Immature natural killer cell (primary cell): Measurements from ENCODE around the gene EIF4B. TPM values are rescaled to one million over a fixed set of nuclear protein-coding genes. Genes with fewer than 3 reads are reported as not detected.

ENCODE experiments used
- DNase-seq, 3 donors: peaks; one replicate each; pipeline ENCODE4 v3.0.0; 2022; ENCODE audit warnings: mixed read lengths in 1 of 3
- H3K27ac Mint-ChIP-seq, 6 donors: one replicate each; pipeline ENCODE4 v1.8.0; 2020; ENCODE audit warnings: mixed read lengths in 6 of 6, mild to moderate bottlenecking in 5 of 6, inconsistent platforms in 4 of 6, moderate library complexity in 3 of 6
- H3K27me3 Mint-ChIP-seq, 3 donors: one replicate each; pipeline ENCODE4 v1.8.0; 2020 to 2021; ENCODE audit warnings: low read depth in 3 of 3, mild to moderate bottlenecking in 3 of 3, mixed read lengths in 3 of 3, moderate library complexity in 3 of 3, inconsistent platforms in 1 of 3
- H3K36me3 Mint-ChIP-seq, 3 donors: one replicate each; pipeline ENCODE4 v1.8.0; 2020; ENCODE audit warnings: mixed read lengths in 3 of 3, inconsistent platforms in 2 of 3, mild to moderate bottlenecking in 2 of 3
- H3K4me1 Mint-ChIP-seq, 2 donors: one replicate each; pipeline ENCODE4 v1.8.0; 2020; ENCODE audit warnings: inconsistent platforms in 2 of 2, mild to moderate bottlenecking in 2 of 2, mixed read lengths in 2 of 2, moderate library complexity in 1 of 2
- H3K4me3 Mint-ChIP-seq, 5 donors: one replicate each; pipeline ENCODE4 v1.8.0; 2020; ENCODE audit warnings: mild to moderate bottlenecking in 5 of 5, mixed read lengths in 5 of 5, inconsistent platforms in 3 of 5, moderate library complexity in 3 of 5
- H3K9me3 Mint-ChIP-seq, 6 donors: one replicate each; pipeline ENCODE4 v1.8.0; 2020; ENCODE audit warnings: mild to moderate bottlenecking in 6 of 6, mixed read lengths in 6 of 6, inconsistent platforms in 4 of 6, moderate library complexity in 3 of 6
- polyA plus RNA-seq, 3 donors: library from polyadenylated mRNA; unstranded; fragments of 300-500 nt; fragmentation: Illumina TruSeq; gene quantifications; one replicate each; pipeline ENCODE4 v1.2.3, GENCODE V29; 2021

The EIF4B gene
- polyA plus RNA-seq, 3 donors from 2014 or later = 57.2 to 83.4 (median 69.2) TPM

GRCh38 chr12:53082637-53083175, 76.5 kb downstream of the EIF4B start:
- H3K27me3 Mint-ChIP-seq = peaks cover 5 to 6% (median 5%) of the 10 kb centered on the region in 3 donors
- H3K27ac Mint-ChIP-seq = no peak overlapping the region
- no peak overlapping the region for H3K4me3 Mint-ChIP-seq

GRCh38 chr12:53086361-53086760, 80.1 kb downstream of the EIF4B start:
- Mint-ChIP-seq H3K36me3 (no peaks in the 10 kb centered on the region), H3K27me3 (peaks cover 0 to 7% (median 5%) of the 10 kb centered on the region in 3 donors), H3K4me3 (no peak overlapping the region), H3K9me3 (no peaks in the 10 kb centered on the region), H3K4me1 (no peaks in the 10 kb centered on the region), H3K27ac (no peak overlapping the region)
- DNase-seq = no peak

More at GRCh38 chr12:53082637-53083175, 76.5 kb downstream of the EIF4B start:
- Mint-ChIP-seq H3K36me3 (peaks cover 0 to 4% (median 0%) of the 10 kb centered on the region in 3 donors), H3K4me1 (peaks cover 23 to 30% of the 10 kb centered on the region in 2 donors), H3K9me3 (no peaks in the 10 kb centered on the region)
- no peak for DNase-seq

DNA sequence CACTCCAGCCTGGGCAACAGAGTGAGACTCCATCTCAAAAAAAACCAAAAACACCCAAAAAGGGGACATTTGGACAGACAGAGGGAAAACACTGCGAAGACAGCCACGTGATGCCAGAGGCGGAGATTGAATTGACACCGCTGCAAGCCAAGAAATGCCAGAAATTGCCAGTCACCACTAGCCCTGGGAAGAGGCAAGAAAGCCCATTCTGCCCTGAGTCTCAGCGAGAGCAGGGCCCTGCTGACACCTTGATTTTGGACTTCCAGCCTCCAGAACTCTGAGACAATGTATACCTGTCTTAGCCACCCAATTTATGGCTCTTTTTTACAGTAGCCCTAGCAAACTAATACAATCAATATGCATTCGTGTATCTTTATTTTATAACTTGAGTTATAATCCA, 83.8 kb downstream of the EIF4B start:
- no peak overlapping the region for H3K4me3 Mint-ChIP-seq

DNA sequence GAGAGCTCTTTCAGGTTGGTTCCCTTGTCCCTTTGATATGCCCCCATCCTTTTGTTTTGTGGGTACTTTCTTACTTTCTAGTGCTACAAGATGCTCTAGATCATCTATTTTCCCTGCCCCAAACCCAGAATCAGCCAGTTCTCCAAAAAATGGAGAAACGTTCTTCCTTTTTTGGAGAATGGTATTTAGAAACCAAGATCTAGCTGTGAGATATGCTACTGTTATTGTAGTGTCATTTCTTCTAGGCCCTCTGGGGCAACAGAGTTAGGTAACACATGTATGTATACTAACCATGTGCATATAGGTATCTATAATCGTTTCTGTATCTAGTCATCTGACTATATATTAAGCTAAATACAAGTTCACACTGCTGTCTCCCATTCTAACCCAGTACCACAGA, 84.3 kb downstream of the EIF4B start:
- H3K9me3 Mint-ChIP-seq = no peaks in the 10 kb centered on the region
- no peak for DNase-seq
- H3K27ac Mint-ChIP-seq = no peak overlapping the region
- H3K36me3 Mint-ChIP-seq = no peaks in the 10 kb centered on the region
- no peaks in the 10 kb centered on the region for H3K4me1 Mint-ChIP-seq
- H3K4me3 Mint-ChIP-seq = no peak overlapping the region
- peaks cover 3 to 14% (median 6%) of the 10 kb centered on the region in 3 donors for H3K27me3 Mint-ChIP-seq

More for the DNA sequence above, 83.8 kb downstream of the EIF4B start:
- Mint-ChIP-seq H3K9me3 (no peaks in the 10 kb centered on the region), H3K27ac (no peak overlapping the region), H3K27me3 (peaks cover 3 to 14% (median 5%) of the 10 kb centered on the region in 3 donors), H3K4me1 (no peaks in the 10 kb centered on the region), H3K36me3 (no peaks in the 10 kb centered on the region)
- DNase-seq = no peak

GRCh38 chr12:53091756-53092155, 85.5 kb downstream of the EIF4B start:
- no peak overlapping the region for H3K4me3 Mint-ChIP-seq
- no peaks in the 10 kb centered on the region for H3K36me3 Mint-ChIP-seq
- H3K27me3 Mint-ChIP-seq = peaks cover 3 to 16% (median 7%) of the 10 kb centered on the region in 3 donors
- DNase-seq = no peak
- H3K9me3 Mint-ChIP-seq = no peaks in the 10 kb centered on the region
- H3K27ac Mint-ChIP-seq = no peak overlapping the region
- peaks cover 0 to under 1% of the 10 kb centered on the region in 2 donors for H3K4me1 Mint-ChIP-seq

Other genes starting within 250 kb of the EIF4B start
- gene KRT76, start 229.1 kb upstream of the EIF4B start, polyA plus RNA-seq = not detected
- gene KRT3, start 210.3 kb upstream of the EIF4B start, polyA plus RNA-seq = not detected
- gene KRT4, start 192.3 kb upstream of the EIF4B start, polyA plus RNA-seq = not detected
- gene KRT79, start 172.1 kb upstream of the EIF4B start, polyA plus RNA-seq = not detected
- under 1 TPM in 1 of 3 donors, not detected in 2; 0.28 TPM for gene KRT78, start 157.5 kb upstream of the EIF4B start, polyA plus RNA-seq
- not detected for gene KRT8, start 101.4 kb upstream of the EIF4B start, polyA plus RNA-seq
- gene KRT18, start 57.3 kb upstream of the EIF4B start, polyA plus RNA-seq = under 1 TPM in 1 of 3 donors, not detected in 2; 0.60 TPM
- not detected for gene TNS2, start 43.6 kb downstream of the EIF4B start, polyA plus RNA-seq
- 10 to 100 TPM; 35.6 to 70.4 (median 59.6) TPM for gene SPRYD3, start 72.9 kb downstream of the EIF4B start, polyA plus RNA-seq
- 1 to 10 TPM in 1 of 3 donors, under 1 TPM in 1, not detected in 1; 0.69 to 2.1 TPM for gene IGFBP6, start 91.2 kb downstream of the EIF4B start, polyA plus RNA-seq
- not detected for gene SOAT2, start 97.0 kb downstream of the EIF4B start, polyA plus RNA-seq
- 1 to 10 TPM; 2.0 to 5.1 (median 2.6) TPM for gene ZNF740, start 174.3 kb downstream of the EIF4B start, polyA plus RNA-seq
- gene CSAD, start 174.5 kb downstream of the EIF4B start, polyA plus RNA-seq = 1 to 10 TPM in 2 of 3 donors, under 1 TPM in 1; 0.85 to 3.8 (median 2.6) TPM
- gene ITGB7, start 200.8 kb downstream of the EIF4B start, polyA plus RNA-seq = 100 to 1,000 TPM; 289 to 390 (median 389) TPM
- gene RARG, start 225.8 kb downstream of the EIF4B start, polyA plus RNA-seq = 10 to 100 TPM in 1 of 3 donors, 1 to 10 TPM in 2; 2.9 to 10.1 (median 4.7) TPM